Germinal center (tissue), 1 donor: Measurements from ENCODE around the gene CDK3.
A peak's percentile ranks its signal among the peaks of the same experiment; 100 is the strongest.
"Not testable (repeated sequence)": the region's sequence is repeated elsewhere in the genome, so short reads cannot be mapped to it uniquely, and the experiment has no call there.

Experiments used
- DNase-seq: peaks from one replicate; pipeline ENCODE4 v3.0.0; 2012; ENCODE audit warnings: mixed read lengths, low spot score

CDK3 gene

GRCh38 chr17:76000755-76001521 is at the start of gene CDK3:
Gene CDK3, plus strand, starts transcription at chr17:76000855. Its CDS starts 571 bp downstream, at chr17:76001426.
- DNase-seq = no peak

GRCh38 chr17:75950855-75951554 is 49.6 kb upstream of the CDK3 start:
- no peak for DNase-seq

- no peak for DNase-seq
Measured at GRCh38 chr17:75959051-75959838, 41.4 kb upstream of the CDK3 start.

- no peak for DNase-seq
Measured at GRCh38 chr17:75959839-75960511, 40.7 kb upstream of the CDK3 start.

GRCh38 chr17:75965468-75965867 is 35.2 kb upstream of the CDK3 start:
- DNase-seq = no peak

- not testable (repeated sequence) for DNase-seq
Measured at GRCh38 chr17:75969044-75969443, 31.6 kb upstream of the CDK3 start.

GRCh38 chr17:75970011-75970523 is 30.6 kb upstream of the CDK3 start:
- DNase-seq = no peak

- no peak for DNase-seq
Measured at GRCh38 chr17:75970626-75971025, 30.0 kb upstream of the CDK3 start.

GRCh38 chr17:75975187-75975586 is 25.5 kb upstream of the CDK3 start:
- not testable (repeated sequence) for DNase-seq

GRCh38 chr17:75975757-75976174 is 24.9 kb upstream of the CDK3 start:
- no peak for DNase-seq

- no peak for DNase-seq
Measured at GRCh38 chr17:75976175-75976848, 24.3 kb upstream of the CDK3 start.

GRCh38 chr17:75978938-75979704 is 21.5 kb upstream of the CDK3 start, which contains the start of the genes ACOX1 and TEN1:
Gene ACOX1, minus strand, starts transcription at chr17:75979166. Its CDS starts 93 bp downstream, at chr17:75979073.
Gene TEN1, plus strand, starts transcription at chr17:75979240. Its CDS starts 6,953 bp downstream, at chr17:75986193.
- peak; percentile 93 for DNase-seq

- DNase-seq = no peak
Measured at GRCh38 chr17:75979705-75980187, 20.9 kb upstream of the CDK3 start.

- no peak for DNase-seq
Measured at GRCh38 chr17:75980188-75981018, 20.3 kb upstream of the CDK3 start.

GRCh38 chr17:75981019-75981615 is 19.5 kb upstream of the CDK3 start:
- no peak for DNase-seq

- DNase-seq = no peak
Measured at GRCh38 chr17:75983501-75984181, 17.0 kb upstream of the CDK3 start.

- DNase-seq = no peak
Measured at GRCh38 chr17:75985986-75986385, 14.7 kb upstream of the CDK3 start.

- no peak for DNase-seq
Measured at GRCh38 chr17:75987041-75987440, 13.6 kb upstream of the CDK3 start.
